Measurements from ENCODE around the gene CHPF.
A peak's percentile ranks its signal among the peaks of the same experiment; 100 is the strongest.

The CHPF gene

DNA sequence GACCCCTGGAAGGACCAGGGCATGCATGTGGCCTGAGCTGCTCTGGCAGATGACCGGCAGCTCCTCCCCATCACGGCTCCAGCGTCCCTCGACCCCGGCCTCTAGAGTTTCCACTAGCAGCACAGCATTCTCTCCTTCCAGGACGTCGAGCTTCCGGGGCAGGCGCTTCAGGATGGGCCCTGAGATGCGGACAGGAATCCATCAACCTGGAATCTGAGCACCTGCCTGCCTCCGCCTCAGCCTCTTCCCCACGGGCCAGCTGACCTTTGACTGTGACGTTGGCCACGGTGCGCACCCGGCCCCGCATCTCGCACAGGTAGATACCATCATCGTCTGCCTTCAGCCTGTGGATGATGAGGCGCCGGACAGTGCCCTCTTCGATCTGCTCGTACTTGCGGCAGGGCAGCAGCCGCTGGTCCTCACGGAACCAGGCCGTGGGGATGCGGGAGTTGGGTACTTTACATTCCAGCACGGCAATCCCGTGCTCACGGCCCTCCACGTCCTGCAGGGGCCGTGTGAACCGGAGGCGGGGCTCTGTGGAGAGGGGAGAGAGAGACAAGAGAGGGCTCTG, 24.3 kb upstream of the CHPF start:
- no peak for DNase-seq (ENCODE audit: low read depth)

DNA sequence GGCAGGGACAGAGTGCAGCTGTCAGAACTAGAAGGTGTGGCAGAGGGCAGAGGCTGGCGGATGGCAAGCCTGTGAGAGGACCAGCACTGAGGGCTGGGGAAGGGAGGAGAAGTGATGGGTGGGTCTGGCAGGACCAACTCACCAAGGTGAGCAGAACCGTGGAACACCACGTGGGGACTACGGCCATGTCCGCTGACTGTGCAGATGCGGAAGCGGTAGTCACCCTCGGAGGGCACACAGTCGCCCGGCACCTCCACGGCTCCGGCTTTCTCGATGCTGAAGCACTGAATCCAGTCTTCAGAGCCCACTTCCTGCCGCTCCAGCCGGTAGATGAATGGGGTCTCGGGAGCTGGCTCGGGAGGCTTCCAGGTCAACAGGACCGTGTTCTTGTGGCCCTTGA, 23.5 kb upstream of the CHPF start:
- no peak for DNase-seq (ENCODE audit: low read depth)

DNA sequence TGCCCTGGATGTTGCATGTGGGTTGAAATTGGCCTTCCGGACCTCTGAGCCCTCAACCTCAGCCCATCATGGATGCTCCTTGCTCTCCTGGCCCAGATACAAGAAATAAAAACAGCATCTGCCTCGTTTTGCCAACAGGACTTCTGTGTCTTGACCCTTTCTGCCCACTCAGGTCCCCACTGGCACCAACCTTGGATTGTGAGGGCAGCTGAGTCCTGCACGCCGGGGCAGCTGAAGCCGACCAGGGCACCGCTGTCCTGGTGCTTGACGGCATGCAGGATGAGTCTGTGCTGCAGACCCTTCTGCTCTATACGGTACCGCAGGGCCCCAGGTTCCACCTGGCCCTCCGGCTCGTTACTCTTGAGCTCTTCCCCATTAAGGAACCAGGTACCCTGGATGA, 23.0 kb upstream of the CHPF start:
- DNase-seq (ENCODE audit: low read depth) = no peak

DNA sequence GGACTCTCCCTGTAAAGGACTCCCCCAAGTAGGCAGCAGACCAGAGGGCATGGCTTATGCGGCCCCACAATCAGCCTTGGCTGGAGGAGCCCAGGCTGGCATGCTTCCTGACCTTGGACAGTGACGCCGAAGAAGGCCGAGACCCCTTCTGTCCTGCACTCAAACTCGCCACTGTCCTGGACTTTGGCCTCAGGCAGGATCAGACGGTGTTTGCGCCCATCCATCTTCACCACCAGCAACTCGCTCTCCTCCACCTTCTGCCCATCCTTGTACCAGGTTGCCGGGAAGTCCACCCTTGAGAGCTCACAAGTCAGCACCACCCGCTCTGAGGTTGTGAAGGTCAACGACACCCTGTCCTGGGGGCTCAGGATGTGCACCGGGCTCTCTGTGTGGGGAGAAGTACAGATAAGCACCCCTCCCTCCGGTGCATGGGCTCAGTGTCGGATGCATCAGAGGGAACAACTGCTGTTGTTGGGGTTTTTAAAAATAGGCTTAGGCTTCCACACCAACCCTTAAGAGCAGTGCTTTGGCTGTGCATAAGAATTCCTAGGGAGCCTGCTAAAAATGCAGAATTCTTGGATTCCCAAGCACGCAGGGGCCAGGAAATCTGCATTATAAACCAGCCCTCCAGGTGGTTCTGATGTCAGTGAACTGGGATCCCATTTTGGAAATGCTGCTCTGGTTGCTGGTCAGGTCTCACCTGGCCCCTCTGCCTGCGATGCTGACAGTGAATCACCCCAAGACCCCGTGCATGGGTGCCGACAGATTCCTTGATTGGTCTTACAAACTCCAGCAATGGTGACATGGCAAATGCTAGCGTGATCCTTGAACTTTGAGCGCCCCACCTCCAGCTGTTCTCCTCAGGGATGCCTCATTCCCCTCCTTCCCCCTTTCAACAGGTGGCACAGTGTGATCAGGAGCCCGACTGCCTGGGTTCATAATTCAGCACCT, 21.8 kb upstream of the CHPF start:
- no peak for DNase-seq (ENCODE audit: low read depth)

DNA sequence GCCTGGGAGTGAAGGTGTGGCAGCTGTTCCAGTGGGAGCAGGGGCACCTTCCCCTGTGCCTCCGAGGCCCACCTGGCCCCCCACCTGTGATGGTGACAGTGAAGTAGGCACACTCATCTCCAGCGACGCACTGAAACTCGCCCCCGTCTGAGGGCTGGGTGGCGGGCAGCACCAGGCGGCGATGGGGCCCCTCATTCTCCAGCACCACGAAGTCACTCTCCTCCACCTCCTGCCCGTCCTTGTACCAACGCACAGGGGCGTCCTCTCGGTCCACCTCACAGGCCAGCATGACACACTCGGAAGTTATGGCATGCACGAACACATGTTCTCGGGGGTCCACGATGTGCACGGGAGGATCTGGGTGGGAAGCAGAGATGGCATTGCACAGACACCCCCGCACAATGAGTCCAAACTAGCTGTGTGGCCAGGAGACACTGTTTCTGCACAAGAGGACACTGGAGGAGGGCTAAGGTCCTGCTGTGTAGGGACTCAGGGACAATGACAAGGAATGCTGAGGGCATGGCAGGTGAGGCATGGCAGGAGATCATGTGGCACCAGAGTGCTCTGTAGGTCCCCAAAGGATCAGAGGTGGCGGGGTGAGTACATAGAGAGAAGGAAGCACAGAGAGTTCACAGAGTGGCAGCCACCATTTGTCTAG, 19.8 kb upstream of the CHPF start:
- DNase-seq (ENCODE audit: low read depth) = no peak

DNA sequence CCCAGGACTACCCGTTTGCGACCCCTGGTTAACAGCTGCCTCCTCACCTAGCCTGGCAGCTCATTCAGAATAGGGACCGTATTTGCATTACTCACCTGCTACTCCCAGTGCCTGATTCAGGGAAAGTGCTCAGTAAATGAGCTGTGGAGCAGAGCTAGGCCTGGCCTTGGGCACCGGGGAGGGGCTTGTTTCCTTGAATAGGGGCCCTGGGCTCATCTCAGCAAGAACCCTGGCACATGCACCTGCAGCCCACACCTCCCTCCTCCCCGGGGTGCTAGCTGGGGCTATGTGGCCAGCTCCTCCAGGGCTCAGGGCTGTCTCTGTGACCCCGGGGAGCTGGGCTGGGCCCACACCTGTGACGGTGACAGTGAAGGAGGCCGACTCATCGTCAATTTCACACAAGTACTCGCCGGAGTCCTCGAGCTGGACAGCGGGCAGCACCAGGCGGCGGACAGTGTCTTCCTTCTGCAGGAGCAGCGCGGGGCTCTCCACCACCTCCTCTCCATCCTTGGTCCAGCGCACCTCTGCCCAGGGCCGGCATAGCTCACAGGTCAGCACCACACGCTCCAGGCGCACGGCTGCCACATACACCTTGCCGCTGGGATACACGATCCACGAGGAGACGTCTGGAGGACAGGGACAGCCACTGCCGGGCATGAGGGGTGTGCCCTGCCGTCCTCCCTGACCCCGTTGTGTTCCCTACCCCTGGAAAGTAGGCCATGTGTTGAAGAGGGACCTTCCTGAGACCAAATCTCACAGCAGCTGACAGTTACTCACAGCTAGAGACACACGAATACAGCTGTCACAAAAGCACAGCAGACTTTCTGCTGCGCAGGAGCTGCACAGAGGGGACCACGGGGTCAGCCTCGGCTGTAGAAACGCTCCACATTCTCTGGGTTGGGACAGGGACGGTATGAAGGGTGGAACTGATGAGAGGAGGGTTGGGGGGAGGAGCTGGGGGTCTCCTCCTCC, 18.7 kb upstream of the CHPF start:
- no peak for DNase-seq (ENCODE audit: low read depth)

DNA sequence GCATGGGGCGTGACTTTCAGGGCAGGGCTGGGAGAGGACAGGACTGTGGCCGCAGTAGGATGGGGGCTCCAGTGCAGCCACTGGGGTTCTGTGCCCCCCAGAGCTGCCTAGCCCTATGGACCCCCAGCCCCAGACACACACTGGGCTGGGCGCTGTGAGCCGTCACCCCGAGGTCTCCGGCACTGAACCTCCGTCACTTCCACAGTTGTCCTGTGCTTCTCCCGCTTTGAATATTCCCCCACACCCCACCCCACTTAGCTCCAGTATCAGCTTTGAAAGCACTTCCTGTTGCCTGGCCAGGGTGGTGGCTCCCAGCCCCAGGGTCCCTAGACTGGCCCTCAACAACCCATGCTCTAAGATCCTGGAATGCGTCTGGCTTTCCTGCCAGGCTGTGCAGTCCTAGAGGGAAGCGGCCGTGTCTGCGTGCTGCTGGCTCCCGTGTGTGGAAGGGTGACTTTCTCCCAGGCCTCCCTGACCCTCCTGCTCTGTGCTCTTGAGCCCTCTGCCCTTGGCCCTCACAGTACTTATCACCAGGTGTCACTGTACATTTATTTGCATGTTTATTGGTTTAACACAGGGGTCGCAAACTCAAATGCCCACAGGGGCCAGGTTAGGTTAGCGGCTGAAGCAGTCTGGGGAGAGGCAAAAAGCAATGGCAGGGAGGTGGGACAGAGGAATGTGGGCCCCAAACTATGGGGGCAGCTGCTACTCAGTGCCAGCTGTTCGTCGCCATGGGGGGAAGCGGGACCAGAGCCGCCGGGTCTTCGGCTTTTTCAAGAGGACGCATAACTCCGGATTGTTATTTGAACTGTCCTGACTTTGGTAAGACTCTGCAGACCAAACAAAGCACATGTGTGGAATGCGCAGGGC, 17.8 kb upstream of the CHPF start:
- DNase-seq (ENCODE audit: low read depth) = no peak

DNA sequence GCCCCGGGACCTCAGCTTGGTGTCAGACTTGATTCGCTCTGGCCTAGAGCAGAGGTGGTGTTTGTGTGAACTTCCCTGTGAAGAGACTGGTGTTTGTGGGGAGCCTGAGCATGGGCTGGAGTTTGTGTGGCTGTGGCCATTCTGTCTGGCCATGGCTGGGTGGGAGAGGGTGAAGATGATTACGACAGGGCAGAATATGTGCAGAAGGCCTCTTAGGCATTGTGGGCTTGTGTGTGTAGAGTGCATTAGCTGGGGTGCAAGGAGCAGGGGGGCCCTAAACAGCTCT, 17.2 kb upstream of the CHPF start:
- no peak for DNase-seq (ENCODE audit: low read depth)

DNA sequence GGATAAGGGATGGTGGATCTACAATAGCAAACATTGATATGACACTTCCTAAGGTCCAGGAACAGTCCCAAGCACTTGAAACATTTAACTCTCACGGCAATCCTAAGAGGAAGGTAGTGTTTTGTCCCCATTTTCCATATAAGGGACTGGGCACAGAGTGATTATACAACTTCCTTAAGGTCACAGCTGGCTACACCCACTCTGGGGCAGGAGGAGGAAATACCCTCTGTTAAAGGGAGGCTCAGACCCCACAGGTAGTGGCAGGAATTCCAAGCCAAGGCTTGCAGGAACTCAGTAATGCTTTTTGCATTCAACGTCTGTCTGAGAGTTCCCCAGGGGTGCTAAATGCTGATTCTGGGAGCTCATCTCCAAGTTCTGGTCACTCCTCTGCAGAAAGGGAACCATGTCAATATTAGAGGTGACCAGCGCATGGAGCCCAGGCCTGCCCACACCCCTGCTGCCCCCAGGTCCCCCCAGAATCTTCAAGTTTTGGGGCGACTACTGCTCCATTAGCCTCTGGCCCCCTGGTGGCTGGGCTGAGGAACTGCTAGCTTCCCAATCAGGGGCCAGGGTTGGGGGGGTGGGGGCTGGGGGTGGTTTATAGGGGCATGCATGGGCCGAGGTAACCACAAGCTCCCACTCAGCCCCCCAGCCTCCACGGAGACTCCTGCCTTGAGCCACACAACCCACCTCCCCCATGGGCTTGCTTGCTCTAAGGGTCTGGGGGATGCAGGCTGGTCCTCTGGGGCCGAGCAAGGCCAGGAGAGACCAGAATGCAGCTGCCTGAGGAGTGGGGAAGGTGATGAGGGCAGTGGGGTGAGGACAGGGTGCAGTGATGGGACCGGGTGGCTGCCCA, 16.7 kb upstream of the CHPF start:
- DNase-seq (ENCODE audit: low read depth) = no peak

DNA sequence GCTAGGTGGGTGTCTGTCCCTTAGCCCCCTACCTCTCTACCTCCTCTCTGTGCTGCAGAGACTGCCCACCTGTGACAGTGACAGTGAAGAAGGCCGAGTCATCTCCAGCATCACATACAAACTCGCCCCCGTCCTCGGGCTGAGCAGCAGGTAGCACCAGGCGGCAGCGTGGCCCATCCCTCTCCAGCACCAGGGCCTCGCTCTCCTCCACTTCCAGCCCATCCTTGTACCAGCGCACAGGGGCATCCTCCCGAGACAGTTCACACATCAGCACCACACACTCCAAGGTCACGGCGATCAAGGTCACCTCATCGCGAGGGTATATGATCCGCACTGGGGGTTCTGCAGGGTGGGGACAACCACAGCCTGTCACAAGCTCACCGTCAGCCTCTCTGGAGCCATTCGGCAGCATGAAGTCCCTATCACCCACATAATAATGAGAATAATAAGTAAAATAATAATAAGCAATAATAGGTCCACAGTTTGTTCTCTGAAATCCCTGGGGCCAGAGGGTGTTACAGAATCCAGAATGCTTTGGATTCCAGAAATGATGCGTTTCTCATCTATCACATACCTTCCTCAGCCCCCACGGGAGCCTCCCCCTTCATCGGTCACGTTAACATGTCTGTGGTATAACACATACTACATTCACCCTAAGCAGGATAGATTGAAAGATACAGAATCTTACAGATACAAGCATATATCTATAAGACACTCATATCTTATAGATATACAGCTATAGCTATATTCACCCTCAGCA, 15.7 kb upstream of the CHPF start:
- no peak for DNase-seq (ENCODE audit: low read depth)

DNA sequence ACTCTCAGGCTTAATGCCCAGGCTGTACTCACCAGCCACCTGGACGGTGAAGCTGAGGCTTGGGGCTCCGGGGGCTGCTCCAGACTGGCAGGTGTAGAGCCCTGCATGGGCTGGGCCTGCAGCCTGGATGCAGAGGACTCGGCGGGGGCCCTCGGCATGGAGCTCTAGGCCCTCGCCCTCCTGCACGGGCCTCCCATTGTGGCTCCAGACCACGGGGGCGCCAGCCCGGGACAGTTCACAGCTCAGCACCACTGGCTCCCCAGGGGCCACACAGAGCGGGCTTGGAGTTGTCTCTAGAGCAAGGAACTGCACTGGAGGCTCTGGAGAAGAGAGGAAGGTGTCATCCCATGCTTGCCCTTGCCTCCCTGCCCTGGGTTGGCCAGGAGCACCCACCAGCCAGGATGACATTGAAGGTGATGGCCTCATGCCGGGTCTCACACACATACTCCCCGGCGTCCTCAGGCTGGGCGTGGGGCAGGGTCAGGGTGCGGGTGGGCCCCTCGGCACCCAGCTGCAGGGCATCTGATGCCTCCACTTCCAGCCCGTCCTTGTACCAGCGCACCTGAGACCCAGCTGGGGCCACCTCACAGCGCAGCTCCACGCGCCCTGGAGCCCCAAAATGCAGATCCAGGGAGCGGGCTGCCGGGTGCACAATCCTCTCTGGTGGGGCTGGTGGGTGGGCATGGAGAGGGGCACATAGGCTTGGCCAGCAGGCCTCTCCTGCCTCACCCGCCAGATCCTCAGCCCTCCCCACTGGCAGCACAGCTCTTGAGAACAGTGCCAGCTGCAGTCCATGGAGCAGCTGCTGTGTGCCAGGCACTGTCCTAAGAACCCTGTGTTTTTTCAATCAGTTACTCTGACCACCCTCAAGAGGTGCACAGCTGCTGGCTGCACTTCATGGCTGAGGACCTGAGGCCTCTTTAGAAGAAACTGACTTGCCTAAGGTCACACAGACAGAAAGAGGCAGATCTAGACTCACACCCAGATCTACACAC, 14.5 kb upstream of the CHPF start:
- no peak for DNase-seq (ENCODE audit: low read depth)

DNA sequence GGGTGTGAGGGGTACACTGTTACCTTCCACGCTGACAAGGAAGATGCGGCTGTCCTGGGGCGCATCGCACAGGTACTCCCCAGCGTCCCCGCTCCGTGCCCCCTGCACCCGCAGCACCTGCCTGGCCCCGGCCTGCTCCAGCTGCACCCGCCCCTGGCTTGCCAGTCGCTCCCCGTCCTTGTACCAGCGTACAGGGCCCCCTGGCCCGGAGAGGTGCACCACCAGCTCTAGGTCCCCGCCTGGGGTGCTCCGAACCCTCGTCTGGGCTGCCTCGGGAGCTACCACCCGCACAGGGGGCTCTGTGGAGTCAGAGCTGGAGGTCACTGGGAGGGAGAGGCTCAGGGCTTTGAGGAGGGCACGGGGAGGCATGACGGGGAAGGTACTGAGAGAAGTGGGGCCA, 13.7 kb upstream of the CHPF start:
- DNase-seq (ENCODE audit: low read depth) = no peak

DNA sequence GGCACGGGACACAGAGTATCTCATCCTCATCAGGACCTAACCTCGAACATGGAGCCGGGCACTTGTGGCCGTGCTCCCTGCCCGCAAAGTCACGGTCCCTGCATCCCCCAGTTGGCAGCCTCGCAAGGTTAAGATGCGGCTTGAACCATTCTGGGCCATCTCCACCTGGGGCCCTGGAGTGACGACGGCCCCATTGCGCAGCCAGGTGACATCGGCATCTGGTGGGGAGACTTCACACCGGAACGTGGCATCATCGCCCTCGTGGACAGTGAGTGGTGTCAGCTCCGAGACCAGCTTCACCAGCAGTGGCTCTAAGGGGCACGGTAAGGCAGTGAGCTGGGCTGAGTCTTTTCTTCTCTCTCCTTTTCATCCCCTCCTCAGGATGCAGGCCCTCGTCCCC, 12.8 kb upstream of the CHPF start:
- DNase-seq (ENCODE audit: low read depth) = no peak

DNA sequence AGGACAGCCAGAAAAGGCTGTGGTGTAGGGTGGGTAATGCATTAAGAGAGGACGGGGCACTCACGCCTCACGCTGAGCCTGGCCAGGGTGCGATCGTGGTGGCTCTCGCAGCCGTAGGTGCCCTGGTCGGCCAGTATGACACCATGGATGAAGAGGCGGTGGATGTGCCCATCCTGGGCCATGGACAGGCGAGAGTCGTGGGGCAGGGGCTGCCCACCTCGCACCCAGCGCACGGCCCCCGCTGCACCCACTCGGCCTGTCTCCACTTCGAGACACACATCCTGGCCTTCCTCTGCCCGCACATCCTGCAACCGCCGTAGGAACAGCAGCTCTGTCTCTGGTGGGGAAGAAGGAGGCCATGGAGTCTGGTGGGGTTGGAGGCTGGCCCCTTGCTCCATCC, 12.3 kb upstream of the CHPF start:
- DNase-seq (ENCODE audit: low read depth) = no peak

DNA sequence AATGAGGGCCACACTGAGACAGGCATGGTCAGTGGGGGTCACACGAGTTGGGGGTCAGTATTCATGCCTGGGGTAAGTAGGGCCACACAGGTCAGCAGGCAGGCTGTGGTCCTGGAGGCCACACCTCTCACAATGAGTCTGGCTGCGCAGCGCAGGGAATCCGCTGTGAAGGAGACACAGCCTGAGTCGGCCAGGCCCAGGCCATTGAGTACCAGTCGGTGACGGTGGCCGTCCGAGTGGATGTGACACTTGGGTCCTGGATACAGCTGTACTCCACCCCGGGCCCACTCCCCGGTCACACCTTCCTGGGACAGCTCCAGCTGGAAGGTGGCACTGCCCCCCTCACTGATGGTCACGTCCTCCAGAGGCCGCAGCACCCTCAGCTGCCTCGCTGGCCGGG, 10.7 kb upstream of the CHPF start:
- no peak for DNase-seq (ENCODE audit: low read depth)

DNA sequence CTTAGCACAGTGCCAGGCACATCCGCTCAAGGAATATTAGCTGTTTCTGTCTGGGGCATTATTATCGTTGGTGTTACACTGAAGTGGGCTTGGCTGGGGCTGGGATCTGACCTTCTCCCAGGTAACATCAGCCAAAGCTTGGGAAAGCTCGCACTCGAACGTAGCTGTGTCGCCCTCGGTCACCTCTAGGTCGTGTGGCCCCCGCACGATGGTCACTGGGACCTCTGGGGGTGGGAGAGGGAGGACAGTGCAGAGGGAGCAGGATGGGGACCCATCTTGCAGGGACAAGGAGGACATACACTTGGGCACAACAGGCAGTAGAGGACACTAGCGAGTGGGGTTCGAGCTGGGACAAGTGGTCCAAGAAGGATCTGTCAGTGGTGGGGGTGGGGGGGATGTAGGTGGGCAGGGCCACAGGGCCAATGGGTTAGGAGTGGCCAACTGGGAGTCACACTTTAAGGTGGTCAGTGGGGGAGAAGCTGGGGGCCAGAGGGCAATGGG, 9.9 kb upstream of the CHPF start:
- DNase-seq (ENCODE audit: low read depth) = no peak

DNA sequence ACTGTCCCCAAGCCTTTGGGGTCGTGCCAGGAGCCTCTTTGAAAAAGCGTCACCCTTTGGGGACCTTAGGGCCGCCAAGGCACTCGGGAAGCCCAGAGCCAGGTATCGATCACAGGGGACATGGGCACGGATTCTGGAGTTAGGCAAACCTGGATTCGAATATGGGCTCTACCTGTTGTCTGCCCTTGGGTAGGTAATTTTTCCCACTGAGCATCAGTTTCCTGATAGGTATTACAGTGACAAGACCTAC, 9.5 kb upstream of the CHPF start:
- no peak for DNase-seq (ENCODE audit: low read depth)

DNA sequence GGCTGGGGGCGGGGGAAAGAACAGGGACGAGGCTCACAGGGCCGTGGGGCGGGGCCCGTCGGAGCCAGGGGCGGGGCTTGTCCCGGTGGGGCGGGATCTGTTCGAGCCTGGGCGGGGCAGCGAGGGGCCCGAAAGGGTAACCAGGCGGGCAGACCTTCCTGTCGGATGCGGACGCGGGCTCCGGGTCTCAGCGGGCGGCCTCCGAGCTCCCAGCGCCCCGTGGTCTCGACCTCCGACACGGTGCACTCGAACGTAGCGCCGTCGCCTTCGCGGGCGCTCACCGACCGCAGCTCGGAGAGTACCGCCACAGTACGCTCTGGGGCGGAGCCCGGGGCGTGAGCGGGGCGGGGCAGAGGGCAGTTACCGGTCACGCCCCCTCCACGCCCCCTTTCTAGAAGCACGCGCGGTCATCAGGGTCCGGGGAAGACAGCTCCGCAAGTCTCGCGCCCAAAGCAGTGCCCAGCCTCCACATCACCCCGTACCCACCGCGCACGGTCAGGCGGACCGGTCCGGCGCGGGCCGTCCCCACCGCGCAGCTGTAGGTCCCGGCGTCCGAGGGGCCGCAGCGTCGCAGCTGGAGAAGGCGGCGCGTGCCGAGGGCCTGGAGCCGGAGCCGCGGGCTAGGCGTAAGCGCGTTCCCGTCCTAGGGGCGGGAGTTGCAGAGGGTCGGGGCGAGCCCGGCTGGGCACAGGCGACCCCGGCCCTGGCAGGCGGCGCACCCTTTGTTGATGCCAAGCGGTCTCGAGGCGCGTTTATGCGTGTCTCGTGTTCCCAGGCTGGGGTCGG, 9.0 kb upstream of the CHPF start:
- peak; percentile 68 for DNase-seq (ENCODE audit: low read depth)

Data from stimulated activated CD4-positive, alpha-beta T cell treated with anti-CD3 and anti-CD28 coated beads, Interleukin-2, amount 100 ng/mL, for 4 hours (primary cell).